ENCODE data around the gene GATAD2A. TPM values are rescaled to one million over a fixed set of nuclear protein-coding genes. Genes with fewer than 3 reads are reported as not detected.

GATAD2A gene
- total and polyA plus RNA-seq, 2 of the 8 experiments (the other 6 are each of a cell fraction or from before 2014, with no cell fraction given): 38.4 to 205 TPM

DNA sequence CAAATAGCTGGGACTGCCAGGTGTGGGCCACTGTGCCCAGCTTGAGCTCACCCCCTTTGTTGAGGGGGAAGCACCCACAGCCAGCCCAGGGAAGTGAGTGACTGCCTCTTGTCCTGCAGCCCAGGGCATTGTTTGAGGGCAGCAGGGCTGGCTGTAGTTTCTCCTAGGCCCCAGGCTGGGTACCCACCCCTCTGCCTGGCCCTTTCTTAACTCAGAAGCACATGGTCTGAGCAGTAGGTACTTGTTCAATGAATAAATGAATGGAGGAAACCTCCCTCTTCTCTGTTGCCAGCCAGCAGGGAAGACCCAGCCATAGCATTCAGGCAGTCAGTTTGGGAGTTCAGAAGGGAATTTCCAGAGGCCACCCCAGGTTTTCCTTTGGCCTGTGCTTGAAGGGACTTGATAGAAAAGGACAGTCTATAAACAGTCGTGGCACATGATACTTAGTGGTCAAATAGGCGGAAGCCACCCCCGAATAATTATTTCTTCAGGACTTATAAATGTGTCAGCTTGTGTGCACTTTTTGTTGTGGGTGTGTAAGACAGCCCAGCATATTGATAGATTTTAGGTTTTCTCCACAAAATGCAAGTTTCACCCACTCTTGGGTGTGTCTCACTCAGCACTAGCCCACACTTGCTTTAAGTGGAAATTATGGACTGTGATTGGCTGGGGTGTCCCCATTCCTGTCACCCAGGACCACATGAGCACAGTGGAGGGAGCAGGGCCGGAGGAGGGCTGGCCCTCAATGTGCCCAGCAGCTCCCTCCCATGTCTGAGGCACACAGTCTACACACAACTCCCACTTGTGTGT lies 33.1 kb downstream of the GATAD2A start (continued):
- TF ChIP-seq POLR2A (IDR thresholded peaks at IDR 0.05; ENCODE audit: control extremely low read depth in 1 of 2, low read depth in 2 of 2, low read length in 2 of 2) (no peak), TEAD4 (IDR thresholded peaks at IDR 0.05; ENCODE audit: low read depth, low read length) (no peak), CTCF (IDR thresholded peaks at IDR 0.05; ENCODE audit: control extremely low read depth in 1 of 3, insufficient read depth in 1 of 3, low read depth in 1 of 3, low read length in 3 of 3) (no peak), ATF2 (IDR thresholded peaks at IDR 0.05; ENCODE audit: low read length) (no peak)

All from H1 (cell line).